ENCODE measurements around the gene AKR1B15.
"Not testable (repeated sequence)": the region's sequence is repeated elsewhere in the genome, so short reads cannot be mapped to it uniquely, and the experiment has no call there.

AKR1B15 gene

GRCh38 chr7:134533288-134533771 lies 15.6 kb upstream of the AKR1B15 start:
- DNase-seq, result no peak

GRCh38 chr7:134534633-134535032 lies 14.3 kb upstream of the AKR1B15 start:
- DNase-seq, result no peak

GRCh38 chr7:134535272-134535918 lies 13.5 kb upstream of the AKR1B15 start:
- no peak for DNase-seq

- no peak for DNase-seq
Measured at GRCh38 chr7:134535919-134536299, 13.0 kb upstream of the AKR1B15 start.

- not testable (repeated sequence) for DNase-seq
Measured at GRCh38 chr7:134536558-134536957, 12.4 kb upstream of the AKR1B15 start.

GRCh38 chr7:134537273-134537781 lies 11.6 kb upstream of the AKR1B15 start:
- not testable (repeated sequence) for DNase-seq

- no peak for DNase-seq
Measured at GRCh38 chr7:134539380-134540004, 9.4 kb upstream of the AKR1B15 start.

- DNase-seq, result not testable (repeated sequence)
Measured at GRCh38 chr7:134541501-134542194, 7.3 kb upstream of the AKR1B15 start.

GRCh38 chr7:134542195-134542771 lies 6.6 kb upstream of the AKR1B15 start:
- no peak for DNase-seq

- DNase-seq, result no peak
Measured at GRCh38 chr7:134545380-134545779, 3.5 kb upstream of the AKR1B15 start.

GRCh38 chr7:134545918-134546317 lies 3.0 kb upstream of the AKR1B15 start:
- DNase-seq, result no peak

- peak in 1 of 2 experiments; percentile 41 for DNase-seq
Measured at GRCh38 chr7:134546955-134547354, 2.0 kb upstream of the AKR1B15 start.

- peak; percentile 76 to 81 for DNase-seq
Measured at GRCh38 chr7:134547397-134548054, 1.4 kb upstream of the AKR1B15 start.

GRCh38 chr7:134549366-134549765 lies 456 bp downstream of the AKR1B15 start:
- DNase-seq, result no peak

- DNase-seq, result no peak
Measured at GRCh38 chr7:134552105-134552504, 3.2 kb downstream of the AKR1B15 start.

GRCh38 chr7:134553976-134554375 lies 5.1 kb downstream of the AKR1B15 start:
- no peak for DNase-seq

- DNase-seq, result no peak
Measured at GRCh38 chr7:134554417-134554966, 5.6 kb downstream of the AKR1B15 start.

GRCh38 chr7:134557391-134557790 lies 8.5 kb downstream of the AKR1B15 start:
- DNase-seq, result no peak

GRCh38 chr7:134558370-134558769 lies 9.5 kb downstream of the AKR1B15 start:
- DNase-seq, result no peak

- not testable (repeated sequence) for DNase-seq
Measured at GRCh38 chr7:134561616-134562015, 12.7 kb downstream of the AKR1B15 start.

- DNase-seq, result no peak
Measured at GRCh38 chr7:134562136-134562535, 13.2 kb downstream of the AKR1B15 start.

GRCh38 chr7:134563398-134563749 lies 14.5 kb downstream of the AKR1B15 start:
- DNase-seq, result not testable (repeated sequence)
